Bladder microvascular endothelial cell (primary cell): ENCODE data around the gene HMG20A. TPM values are rescaled to one million over a fixed set of nuclear protein-coding genes. Genes with fewer than 3 reads are reported as not detected.

ENCODE experiments used
- total RNA-seq: library from RNA; depleted of rRNA; stranded (reverse); fragments of >200 nt; gene quantifications from 2 replicates; pipeline ENCODE4 v1.2.3, GENCODE V29; 2014

The HMG20A gene
- 21.5 and 50.5 TPM in 2 replicates for total RNA-seq

GRCh38 chr15:77420610-77421369 is at the start of gene HMG20A:
Gene HMG20A (plus strand): TSS chr15:77420888. CDS start chr15:77458408, 37,520 bp downstream.

GRCh38 chr15:77419836-77420609 is 665 bp upstream of the HMG20A start, which contains the start of gene PEAK1:
Gene PEAK1 (minus strand): TSS chr15:77420104. CDS start chr15:77181926, 238,178 bp downstream.

Other genes starting within 250 kb of the HMG20A start
- gene PEAK1, start 784 bp upstream of the HMG20A start, total RNA-seq: 32.1 and 122 TPM in 2 replicates
- gene LINGO1, start 212.0 kb downstream of the HMG20A start, total RNA-seq: 0.19 TPM in 1 of 2 replicates, not detected in the other